Suppressor macrophage treated with lipopolysaccharide for 4 hours (primary cell): ENCODE data around the gene TADA2A.

Experiments used
- DNase-seq: peaks from one replicate; pipeline ENCODE4 v3.0.0-alpha.2; 2020

The TADA2A gene

DNA sequence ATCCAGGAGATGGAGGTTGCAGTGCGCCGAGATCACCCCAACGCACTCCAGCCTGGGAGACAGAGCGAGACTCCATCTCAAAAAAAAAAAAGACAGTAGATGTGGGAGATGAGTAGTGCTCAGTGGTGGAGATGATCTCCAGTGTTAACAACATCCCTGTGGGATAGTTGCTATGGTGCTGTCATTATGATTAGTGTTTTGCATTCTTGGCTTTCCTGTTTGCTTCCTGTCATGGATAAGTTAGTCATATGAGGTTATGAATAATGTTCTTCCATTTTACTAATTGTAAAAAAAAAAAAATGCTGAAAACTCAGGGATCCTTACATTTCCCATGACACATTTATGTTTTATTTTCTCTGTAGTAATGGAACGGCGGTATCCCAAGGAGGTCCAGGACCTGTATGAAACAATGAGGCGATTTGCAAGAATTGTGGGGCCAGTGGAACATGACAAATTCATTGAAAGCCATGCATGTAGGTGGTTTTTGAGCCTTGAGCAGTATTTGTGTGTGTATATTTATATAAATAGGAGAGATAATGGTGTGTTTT, 58.5 kb downstream of the TADA2A start:
- DNase-seq, result no peak

DNA sequence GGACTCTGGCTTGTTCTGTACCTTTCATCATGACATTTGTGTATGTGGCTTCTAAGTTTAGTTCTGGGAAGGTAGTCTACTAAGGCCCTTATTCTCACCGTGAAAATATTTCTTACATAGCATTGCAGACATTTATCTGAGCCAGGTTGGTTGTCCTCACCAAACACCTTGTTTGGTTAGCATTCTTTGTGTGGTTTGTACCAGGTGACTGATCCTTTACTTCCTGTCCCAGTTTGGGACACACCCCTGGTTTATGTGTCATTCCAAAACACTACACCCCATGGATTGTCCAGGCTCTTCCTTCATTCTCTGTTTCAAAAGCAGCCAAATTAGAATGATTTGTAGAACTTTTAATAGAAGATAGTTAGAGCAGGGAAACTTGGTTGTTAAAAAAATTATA, 59.8 kb downstream of the TADA2A start:
- no peak for DNase-seq

DNA sequence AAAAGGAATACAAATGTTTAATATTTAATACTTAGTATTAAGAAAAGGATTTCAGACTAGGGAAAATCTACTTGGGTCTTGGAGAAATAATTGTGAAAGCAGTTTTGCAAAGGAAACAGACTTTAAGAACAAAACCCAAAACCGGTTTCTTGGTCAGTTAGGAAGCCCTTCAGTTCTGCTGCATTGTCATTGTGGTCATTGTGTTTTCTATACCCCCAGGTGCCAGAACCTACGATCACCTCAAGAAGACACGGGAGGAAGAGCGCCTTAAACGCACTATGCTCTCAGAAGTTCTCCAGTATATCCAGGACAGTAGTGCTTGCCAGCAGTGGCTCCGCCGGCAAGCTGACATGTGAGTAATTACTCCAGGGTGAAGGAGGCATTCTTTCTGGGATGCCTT, 63.5 kb downstream of the TADA2A start:
- no peak for DNase-seq

DNA sequence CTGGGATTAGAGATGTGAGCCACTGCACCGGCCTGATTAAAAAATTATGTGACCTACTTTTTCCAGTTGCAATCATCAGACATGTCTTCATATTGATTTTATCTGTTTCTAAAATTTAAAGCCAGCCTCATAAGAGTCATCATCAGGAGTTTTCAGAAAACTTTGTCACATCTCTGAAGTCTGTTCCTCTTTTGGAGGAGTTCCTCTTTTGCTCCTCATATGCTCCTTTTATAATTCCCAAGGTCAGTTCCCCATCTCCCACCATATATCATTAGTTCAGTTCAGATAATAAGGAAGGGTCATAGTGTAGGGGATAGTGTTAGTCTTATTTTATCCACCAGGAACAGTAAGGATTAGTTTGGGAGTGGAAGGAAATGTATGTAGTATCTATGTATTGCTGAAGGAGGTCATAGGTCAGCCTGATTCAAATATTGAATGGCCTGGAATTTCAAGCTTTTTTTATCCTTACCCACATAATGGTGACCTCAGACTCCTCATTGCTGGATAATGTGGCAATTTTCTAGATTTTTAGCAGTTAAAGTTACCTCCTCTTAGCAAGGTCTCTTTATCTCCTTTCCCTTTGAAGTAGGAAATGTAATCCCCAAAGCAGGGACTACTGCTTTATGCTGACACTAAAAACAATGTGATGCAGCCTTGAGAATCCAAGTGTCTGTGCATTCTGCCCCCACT, 69.2 kb downstream of the TADA2A start:
- peak; percentile 76 for DNase-seq

DNA sequence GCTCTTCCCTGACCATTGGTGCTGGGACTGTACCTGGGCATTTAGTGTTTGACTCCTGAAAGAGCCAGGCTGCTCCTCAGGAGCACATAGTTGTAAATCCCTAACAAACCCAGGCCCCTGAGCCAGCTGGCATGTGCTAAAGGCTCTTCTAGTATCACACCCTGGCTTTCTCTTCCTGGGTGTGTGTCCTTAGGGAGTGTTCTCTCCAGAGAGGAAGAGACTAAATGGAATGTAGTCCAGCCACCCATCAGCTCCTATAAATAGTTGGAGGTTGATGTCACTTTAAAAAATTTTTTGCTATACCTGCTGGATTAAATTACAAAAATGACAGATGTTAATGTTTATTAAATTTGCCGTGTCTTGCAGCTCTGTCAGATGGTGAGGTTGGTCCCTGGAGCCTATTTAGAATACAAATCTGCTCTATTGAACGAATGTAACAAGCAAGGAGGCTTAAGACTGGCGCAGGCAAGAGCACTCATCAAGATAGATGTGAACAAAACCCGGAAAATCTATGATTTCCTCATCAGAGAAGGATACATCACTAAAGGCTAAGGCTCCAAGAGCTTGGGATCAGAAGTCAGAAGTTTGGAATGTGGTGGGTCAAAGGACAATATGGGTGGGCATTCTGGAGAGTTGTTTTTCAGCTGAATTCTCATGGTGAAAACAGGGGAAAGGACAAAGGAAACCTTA, 69.9 kb downstream of the TADA2A start:
- DNase-seq, result no peak

DNA sequence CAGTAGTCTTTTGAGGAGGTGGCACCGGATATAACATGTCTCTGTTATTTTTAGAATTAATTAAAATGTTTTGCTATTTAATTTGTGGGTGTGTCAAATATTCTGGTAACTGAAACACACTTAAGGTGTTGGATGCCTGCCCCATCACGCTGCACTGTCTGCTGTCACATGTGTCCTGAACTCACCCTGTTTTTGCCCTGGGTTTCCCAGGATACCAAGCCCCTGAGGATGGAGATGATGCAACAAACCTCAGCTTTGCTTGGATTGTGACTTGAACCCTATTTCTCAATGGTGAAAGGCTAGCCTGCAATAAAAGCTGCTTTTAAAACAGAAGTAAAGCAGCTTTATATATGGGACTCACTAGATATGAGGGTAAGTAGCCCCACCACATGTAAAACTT, 71.5 kb downstream of the TADA2A start:
- DNase-seq, result no peak

DNA sequence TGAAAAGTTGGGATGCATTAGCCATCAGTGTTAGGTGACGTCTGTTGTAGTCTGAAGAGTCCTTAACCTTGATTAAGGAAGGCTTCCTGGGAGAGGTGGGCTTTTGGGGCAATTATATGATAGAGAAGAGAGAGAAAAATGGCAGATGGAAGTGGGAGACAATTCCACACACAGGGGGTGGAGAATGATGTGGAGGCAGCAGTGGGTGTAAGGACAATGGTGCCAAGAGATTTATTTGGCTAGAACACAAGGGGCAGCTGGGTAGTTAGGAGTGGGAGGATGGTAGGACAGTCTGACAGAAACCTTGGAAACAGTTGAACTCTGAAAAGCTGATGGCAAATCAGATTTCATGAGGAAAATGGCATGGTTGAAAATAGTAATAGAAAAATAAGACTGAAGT, 72.3 kb downstream of the TADA2A start:
- DNase-seq, result no peak

DNA sequence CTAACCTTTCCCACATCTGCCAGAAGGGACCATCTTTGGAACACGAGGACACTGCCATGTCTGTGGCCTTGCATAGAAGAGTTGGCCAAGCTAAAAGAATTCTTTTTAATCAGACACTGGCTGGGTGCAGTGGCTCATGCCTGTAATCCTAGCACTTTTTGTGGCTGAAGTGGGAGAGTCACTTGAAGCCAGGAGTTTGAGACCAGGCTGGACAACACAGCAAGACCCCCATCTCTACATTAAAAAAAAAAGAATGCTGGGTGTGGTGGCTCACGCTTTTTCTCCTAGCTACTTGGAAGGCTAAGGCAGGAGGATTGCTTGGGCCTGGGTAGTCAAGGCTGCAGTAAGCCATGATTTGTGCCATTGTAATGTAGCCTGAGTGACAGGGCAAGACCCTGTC, 73.7 kb downstream of the TADA2A start:
- no peak for DNase-seq

DNA sequence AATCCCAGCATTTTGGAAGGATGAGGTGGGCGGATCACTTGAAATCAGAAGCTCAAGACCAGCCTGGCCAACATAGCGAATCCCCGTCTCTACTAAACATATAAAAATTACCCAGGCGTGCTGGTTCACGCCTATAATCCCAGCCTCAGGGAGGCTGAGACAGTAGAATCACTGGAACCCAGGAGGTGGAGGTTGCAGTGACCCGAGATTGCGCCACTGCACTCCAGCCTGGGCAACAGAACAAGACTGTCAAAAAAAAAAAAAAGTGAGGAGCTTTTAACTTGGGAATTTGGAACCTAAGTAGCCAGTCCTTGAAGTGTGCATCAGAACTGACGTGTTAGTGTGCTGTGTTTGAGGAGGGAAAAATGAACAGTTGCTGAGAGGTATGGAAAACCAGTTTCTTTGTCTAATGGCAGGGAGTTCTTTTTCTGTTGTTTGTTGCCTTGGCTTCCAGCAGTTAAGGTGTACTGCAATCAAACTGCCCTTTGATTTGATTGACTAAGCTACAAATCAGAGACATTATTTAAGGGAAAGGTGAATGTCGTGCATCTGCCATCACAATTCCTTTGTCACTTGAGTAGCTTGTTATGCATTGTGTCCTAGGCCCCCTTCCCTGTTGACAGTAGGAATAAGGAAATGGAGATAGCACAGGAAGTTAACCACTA, 74.4 kb downstream of the TADA2A start:
- DNase-seq, result no peak

DNA sequence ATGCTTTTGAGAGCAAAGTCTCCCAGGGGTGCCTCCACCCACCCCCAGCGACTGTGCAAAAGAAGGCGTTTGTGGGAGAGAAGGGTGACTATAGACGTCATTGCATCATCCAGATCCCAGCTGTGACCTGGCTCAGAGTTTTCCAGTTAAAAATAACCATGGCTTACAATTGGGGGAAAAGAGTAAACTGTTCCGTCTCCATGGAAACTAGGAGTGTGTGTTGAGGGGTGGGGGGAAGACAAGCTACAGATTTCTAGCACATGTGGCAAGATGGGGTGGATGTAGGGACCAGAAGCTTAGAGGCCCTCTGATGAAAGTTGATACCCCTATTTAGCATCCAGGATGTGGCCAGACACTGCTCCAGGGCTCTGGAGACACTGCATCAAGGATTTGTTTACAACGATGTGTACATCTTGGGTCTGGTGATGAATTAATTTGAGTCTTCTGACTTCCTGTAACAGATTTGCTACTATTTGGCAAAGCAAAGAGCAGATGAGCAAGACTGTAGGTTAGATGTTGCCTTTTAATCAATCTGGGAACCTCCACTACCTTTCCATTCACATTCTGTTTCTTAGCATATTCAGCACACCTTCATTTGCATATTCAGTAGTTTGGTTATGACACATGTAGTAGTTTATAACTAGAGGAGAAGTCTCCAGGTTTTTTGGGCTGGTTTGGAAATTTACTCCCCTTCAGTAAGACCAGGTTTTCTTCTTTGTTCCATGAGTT, 76.8 kb downstream of the TADA2A start:
- DNase-seq, result no peak

DNA sequence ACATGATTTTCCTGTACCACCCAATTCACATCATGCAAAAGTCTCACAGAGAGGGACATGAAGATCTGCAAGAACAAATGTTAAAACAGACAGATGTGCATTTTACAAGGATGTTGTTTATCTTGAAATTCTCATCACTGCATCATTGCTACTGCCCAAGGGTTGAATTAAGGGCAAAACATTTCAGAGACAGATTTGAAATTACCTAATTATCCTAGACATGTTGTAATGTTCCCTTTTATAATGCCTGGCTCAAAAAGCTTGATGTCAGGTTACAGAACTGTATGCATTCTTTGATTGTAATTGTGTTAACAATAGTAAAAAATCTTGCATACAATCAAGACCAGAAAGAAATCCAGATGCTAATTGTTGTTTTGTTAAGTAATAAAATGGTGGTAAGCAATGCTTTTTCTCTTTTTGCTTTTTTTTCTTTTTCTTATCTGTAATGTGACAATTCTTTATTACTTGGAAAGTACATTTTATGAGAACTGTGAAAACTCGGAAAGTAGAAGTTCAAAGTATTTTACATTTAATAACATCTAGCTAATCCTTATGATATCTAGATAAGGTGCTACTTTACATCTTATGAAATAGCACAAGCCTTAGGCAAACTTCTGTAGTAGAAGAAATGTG, 79.4 kb downstream of the TADA2A start:
- no peak for DNase-seq

DNA sequence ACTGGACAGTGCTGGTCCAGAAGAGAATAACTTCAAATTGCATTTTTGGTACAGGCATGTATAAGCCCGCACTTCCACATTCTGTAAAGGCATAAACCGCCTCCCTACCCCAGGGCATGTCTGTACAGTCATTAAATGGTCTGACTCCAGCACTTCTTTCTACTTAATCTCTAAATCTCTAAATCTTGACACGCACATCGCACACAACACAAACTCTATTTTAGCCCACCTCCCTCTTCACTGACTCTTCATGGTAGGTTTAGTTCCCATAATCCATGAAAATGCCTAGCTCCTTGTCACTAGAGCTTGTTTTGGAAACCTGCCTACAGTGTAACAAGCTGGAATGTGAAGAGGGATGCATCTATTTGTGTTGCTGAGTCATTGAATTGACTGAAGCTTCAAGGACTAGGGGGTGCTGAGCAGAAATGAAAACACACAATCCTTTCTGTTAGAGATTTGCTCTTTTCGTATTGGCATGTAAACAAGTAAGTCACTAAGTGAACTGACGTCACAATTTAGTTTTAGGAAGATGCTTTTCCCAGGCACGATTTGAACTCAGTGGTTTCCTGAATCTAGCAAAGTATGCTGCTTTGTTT, 81.4 kb downstream of the TADA2A start:
- DNase-seq, result peak; percentile 60

DNA sequence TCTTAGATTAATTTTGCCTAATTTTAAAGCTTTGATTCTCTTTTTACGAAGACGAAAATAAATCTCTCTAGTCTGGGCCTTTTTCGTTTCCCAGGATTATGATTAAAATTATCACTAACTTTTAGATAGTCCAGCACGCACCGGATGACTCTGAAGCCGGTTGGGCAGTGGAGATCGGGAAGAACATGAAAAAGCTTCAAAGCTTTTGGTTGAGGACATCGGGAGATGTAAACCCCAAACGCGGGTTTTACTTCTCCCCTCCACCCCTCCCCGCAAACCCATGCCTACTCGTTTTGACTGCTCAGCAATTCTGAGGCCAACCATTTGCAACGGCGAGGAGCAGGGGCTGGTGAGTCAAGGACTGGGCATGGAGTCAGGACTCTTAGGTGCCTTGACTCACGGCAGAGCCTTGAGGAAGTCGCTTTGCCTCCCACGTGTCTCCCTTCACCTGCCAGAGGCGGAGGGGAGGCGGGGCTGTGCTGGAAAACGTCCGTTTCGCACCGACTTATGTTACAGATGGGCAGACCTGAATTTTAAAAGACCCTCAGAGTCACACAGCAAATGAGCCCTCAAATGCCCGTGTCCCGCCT, 82.0 kb downstream of the TADA2A start:
- peak; percentile 51 for DNase-seq

DNA sequence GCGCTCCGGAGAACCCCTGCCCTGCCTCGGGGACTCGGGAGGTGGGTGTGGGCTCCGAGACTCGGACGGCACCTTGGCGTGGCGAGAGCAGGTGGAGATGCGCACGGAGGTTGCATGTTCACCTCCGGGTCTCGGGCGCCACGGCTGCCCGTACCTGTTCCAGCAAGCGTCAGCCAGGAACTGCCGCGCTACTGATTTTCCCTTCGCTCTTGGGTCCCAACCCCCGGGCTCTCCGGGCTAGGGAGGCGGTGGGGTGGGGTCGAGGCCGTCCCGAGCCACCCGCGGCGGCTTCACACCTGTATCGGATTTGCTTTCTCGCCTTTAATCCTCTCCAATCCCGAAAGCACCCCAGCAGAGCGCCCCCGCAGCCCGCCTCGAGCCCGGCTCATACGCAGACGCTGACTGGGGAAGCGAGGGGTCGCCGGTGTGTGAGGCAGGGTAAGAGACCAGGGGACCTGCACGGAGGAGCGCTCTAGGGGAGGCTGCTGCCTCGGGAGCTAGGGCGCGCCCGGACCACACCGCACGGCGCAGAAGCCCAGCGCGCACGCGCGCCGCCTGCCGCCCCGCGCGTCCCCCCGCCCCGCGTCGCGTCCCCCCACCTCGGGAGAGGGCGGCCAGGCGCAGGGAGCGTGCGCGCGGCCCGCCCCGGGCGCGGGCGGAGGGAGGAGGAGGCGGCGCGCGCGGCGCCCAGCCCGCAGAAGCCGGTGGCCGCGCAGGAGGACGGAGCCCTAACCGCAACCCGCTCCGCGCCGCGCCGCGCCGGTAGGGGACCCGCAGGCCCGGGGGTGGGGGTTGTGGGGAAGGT, 82.7 kb downstream of the TADA2A start, which contains the start of gene DUSP14:
Gene DUSP14 (plus strand): TSS at position 695 of the 805 bp plus-strand sequence. CDS start 22,382 bp downstream, outside the sequence.
- peak; percentile 77 for DNase-seq

DNA sequence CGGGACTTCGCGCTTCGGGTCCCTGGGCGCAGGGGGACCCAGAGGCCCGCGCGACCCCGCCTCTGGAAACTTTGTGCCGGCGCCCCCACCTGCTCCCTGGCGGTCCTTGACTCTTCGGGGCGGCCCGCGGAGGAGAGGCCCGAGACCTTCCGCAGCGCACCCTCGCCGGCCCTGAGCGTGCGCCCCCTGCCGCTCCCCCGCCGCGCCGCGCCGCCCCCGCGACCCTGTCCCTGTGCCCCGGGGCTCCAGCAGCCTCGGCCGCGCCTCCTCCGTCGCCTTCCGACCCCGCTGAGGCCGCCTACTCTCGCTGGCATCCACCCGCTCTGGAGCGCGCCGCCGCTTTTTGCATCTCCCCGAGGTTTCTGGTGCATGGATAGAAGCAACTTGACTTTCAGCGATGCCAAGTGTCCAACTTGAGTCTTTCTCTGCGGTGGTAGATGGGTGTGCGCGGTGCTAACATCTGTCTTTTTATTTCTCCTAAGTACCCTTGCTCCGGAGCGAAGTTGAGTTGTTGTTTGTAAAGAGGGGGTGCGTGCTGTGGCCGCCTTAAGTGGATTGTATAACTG, 83.4 kb downstream of the TADA2A start:
- DNase-seq, result peak; percentile 49

DNA sequence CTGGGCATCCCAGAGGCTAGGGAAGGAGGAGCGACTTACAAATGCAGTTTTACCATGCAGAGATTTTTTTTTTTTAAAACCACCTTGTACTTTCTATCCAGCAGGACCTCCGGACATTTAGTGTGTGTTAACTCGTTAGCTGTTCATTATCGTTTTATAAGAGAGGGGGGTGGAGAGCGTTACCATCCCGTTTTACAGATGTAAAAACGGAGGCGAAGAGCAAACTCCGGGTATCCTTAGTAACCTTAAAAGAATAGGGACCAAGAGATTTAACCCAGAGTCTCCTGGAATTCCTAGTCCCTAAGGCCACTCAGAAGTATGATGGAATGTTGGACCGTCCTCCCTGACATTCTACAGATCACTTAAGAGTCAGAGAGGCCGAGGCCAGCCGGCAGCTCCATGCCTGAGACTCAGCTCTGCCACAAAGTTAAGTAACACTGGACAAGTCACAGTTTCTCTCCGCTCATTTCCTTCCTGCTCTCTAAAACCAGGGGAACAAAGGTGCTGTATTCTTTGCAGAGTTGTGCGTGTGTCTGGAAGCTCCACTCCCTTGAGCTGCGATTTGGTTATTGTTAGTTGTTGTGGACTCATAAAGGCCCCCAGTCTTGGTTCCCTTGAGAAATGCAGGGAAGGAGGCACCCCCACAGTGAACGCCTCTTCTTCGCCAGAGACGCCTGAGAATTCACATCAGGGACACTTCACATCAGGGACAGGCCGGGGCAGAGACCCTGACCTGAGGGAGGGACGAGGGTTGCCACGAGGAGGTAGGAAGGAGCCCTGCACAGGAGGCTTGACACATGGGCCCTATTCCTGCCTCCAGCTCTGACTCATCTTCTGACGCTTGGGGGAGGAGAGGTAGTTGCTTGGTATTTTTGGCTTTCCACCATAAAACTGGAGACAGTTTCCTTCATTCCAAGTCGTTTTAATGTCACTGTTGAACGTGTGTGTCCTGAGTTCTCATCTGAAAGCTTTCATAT, 84.2 kb downstream of the TADA2A start:
- peak; percentile 37 for DNase-seq

DNA sequence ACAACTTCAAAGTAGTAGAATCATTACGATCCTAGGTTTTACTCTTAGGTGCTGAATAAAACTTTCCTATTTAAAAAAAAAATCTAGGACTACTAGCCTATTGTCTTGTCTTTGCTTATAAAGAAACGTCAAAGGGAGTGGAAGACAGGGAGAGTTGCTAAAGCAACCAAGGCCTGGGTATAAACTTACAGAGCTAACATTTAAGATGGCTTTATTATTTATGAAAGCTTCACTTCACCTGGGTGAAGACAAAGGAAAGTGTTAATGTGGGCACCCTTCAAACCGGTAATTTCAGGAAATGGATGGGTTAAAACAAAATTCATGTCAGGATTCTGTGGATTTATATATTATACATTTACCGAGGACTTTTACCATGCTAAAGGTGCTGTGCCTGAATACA, 85.5 kb downstream of the TADA2A start:
- no peak for DNase-seq

DNA sequence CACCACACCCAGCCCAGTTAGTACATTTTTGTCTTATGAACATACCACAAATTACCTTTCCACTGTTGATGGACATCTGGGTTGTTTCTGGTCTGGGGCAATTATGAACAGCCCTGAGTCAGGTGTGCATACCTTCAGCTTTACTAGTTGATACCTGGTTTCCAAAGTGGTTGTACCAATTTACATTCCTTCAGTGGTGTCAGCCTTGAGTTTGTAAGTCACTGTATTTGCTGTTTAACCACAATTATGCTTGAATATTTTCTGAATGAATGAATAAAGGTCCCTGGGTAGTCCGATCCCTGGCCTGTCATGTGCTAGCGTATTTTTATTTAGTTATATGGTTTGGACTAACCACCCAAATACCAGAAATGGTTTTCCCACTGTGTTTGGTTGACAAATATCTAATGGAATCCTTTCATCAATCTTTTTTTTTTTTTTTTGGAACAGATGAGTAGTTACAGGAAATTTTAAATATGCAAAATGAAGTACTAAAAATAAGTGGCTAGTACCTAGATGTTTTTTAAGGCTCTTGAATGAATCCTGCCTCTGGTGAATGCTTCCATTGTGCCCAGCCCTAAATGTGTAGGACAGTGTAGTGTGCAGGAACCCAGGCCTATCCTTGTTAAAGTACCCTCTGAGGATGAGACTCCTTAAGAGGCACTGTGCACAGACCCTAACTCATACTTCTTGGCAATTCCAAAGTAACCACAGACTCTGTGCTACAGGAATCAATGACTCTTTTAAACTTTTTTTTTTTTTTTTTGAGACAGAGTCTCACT, 86.8 kb downstream of the TADA2A start:
- DNase-seq, result no peak
